IMR-90 (cell line): Measurements from ENCODE around the gene ZNF407. TPM values are rescaled to one million over a fixed set of nuclear protein-coding genes. Genes with fewer than 3 reads are reported as not detected.

Experiments used
- ATAC-seq: fragments of 200-7000 bp; cut with Tn5 transposase; 2 replicates; pipeline ENCODE4 v1.9.1; 2020; ENCODE audit warnings: low read depth, mild to moderate bottlenecking, moderate library complexity
- BruUV-seq: library from RNA; stranded (reverse); fragments of 400-500 nt; replicated peaks from 2 replicates; lab custom pipeline; 2021; lab: Mats Ljungman, UMichigan
- CTCF ChIA-PET: fragments of 300-600 bp; formaldehyde crosslinking; extraction: SDS; loops from one replicate; lab custom pipeline; 2021; ENCODE audit warnings: antibody characterized with exemption; lab: Yijun Ruan, JAX
- POLR2A ChIA-PET: fragments of 300-600 bp; sonication (Branson Sonifier 250); formaldehyde crosslinking; loops from one replicate; lab custom pipeline; 2022; ENCODE audit warnings: antibody characterized with exemption; ENCODE audit not compliant: unreplicated experiment; lab: Charles Lee
- DNase-seq: peaks from one replicate; pipeline ENCODE4 v3.0.0; 2013
- H2AFZ ChIP-seq: replicated peaks from 2 replicates; pipeline ENCODE3; 2013; ENCODE audit warnings: low read length, mild to moderate bottlenecking; ENCODE audit not compliant: poor library complexity
- H2AK5ac ChIP-seq: 2 replicates; pipeline ENCODE4 v1.6.1; 2013; ENCODE audit warnings: low read depth, low read length, inconsistent platforms
- H2AK9ac ChIP-seq: replicated peaks from 2 replicates; pipeline ENCODE3; 2013; ENCODE audit warnings: mild to moderate bottlenecking, low read depth, low read length, moderate library complexity; ENCODE audit not compliant: poor library complexity
- H2BK120ac ChIP-seq: 2 replicates; pipeline ENCODE4 v1.6.1; 2013; ENCODE audit warnings: low read depth, low read length, inconsistent platforms
- H2BK15ac ChIP-seq: 3 replicates; pipeline ENCODE4 v1.6.1; 2013; ENCODE audit warnings: low read depth, low read length, inconsistent platforms
- H2BK20ac ChIP-seq: 2 replicates; pipeline ENCODE4 v1.6.1; 2013; ENCODE audit warnings: low read depth, mild to moderate bottlenecking, inconsistent platforms, low read length, moderate library complexity
- H2BK5ac ChIP-seq: 2 replicates; pipeline ENCODE4 v1.6.1; 2013; ENCODE audit warnings: mild to moderate bottlenecking, low read depth, low read length, inconsistent platforms; ENCODE audit not compliant: poor library complexity, severe bottlenecking
- H3K14ac ChIP-seq: replicated peaks from 2 replicates; pipeline ENCODE4 v1.6.1; 2013; ENCODE audit warnings: low read depth, low read length, inconsistent platforms
- H3K18ac ChIP-seq: 2 replicates; pipeline ENCODE4 v1.6.1; 2013; ENCODE audit warnings: low read depth, low read length, control low read depth
- H3K23ac ChIP-seq: 2 replicates; pipeline ENCODE4 v1.6.1; 2013; ENCODE audit warnings: low read depth, low read length, inconsistent platforms
- H3K27ac ChIP-seq: 2 replicates; pipeline ENCODE4 v1.5.1; 2013; ENCODE audit warnings: mild to moderate bottlenecking, control low read depth, low read length; ENCODE audit not compliant: insufficient read depth
- H3K27me3 ChIP-seq: 2 replicates; pipeline ENCODE4 v1.6.1; 2013; ENCODE audit warnings: low read length; ENCODE audit not compliant: control insufficient read depth, insufficient read depth
- H3K36me3 ChIP-seq: 2 replicates; pipeline ENCODE4 v1.6.1; 2013; ENCODE audit warnings: low read length, mixed read lengths; ENCODE audit not compliant: control insufficient read depth, insufficient read depth
- H3K4ac ChIP-seq: 2 replicates; pipeline ENCODE4 v1.6.1; 2013; ENCODE audit warnings: low read depth, low read length, inconsistent platforms
- H3K4me1 ChIP-seq: 2 replicates; pipeline ENCODE4 v1.6.1; 2013; ENCODE audit warnings: low read length, mixed read lengths; ENCODE audit not compliant: control insufficient read depth, insufficient read depth
- H3K4me2 ChIP-seq: 2 replicates; pipeline ENCODE4 v1.6.1; 2013; ENCODE audit warnings: low read depth, mild to moderate bottlenecking, control low read depth, low read length, moderate library complexity
- H3K4me3 ChIP-seq: 2 replicates; pipeline ENCODE4 v1.5.1; 2013; ENCODE audit warnings: low read depth, mild to moderate bottlenecking, control low read depth, low read length, moderate library complexity; ENCODE audit not compliant: insufficient read depth
- H3K56ac ChIP-seq: 2 replicates; pipeline ENCODE4 v1.6.1; 2013; ENCODE audit warnings: low read length, inconsistent platforms; ENCODE audit not compliant: insufficient read depth; ENCODE audit errors: extremely low read depth
- H3K79me1 ChIP-seq, 2 experiments: 2 replicates each; pipeline ENCODE4 v1.6.1; 2013; ENCODE audit warnings: low read length in 2 of 2, inconsistent platforms in 1 of 2, low read depth in 1 of 2
- H3K9ac ChIP-seq: 2 replicates; pipeline ENCODE4 v1.6.1; 2013; ENCODE audit warnings: low read depth, low read length, control low read depth
- H3K9me1 ChIP-seq: 2 replicates; pipeline ENCODE4 v1.6.1; 2013; ENCODE audit warnings: low read length, inconsistent platforms; ENCODE audit not compliant: insufficient read depth
- H3K9me3 ChIP-seq: 2 replicates; pipeline ENCODE4 v1.6.1; 2013; ENCODE audit warnings: low read length; ENCODE audit not compliant: control insufficient read depth, insufficient read depth
- H4K20me1 ChIP-seq: 2 replicates; pipeline ENCODE4 v1.6.1; 2013; ENCODE audit warnings: low read length, inconsistent platforms; ENCODE audit not compliant: insufficient read depth
- H4K5ac ChIP-seq: 2 replicates; pipeline ENCODE4 v1.6.1; 2013; ENCODE audit warnings: mild to moderate bottlenecking, low read depth, low read length, control low read depth
- H4K8ac ChIP-seq, 2 experiments: 2 replicates each; pipeline ENCODE4 v1.6.1; 2013; ENCODE audit warnings: low read depth in 2 of 2, low read length in 2 of 2, control low read depth in 1 of 2, inconsistent platforms in 1 of 2
- H4K91ac ChIP-seq: 2 replicates; pipeline ENCODE4 v1.6.1; 2013; ENCODE audit warnings: low read depth, low read length, inconsistent platforms; ENCODE audit not compliant: insufficient read depth
- BHLHE40 ChIP-seq: fragments of 150-350 bp; IDR thresholded peaks from 2 replicates; pipeline ENCODE4 v1.6.1; 2016; ENCODE audit warnings: mild to moderate bottlenecking, low read depth, low read length
- CEBPB ChIP-seq: IDR thresholded peaks from 2 replicates; pipeline ENCODE4 v1.6.1; 2012; ENCODE audit warnings: low read depth, low read length, improper control_type of control experiment
- CHD1 ChIP-seq: IDR thresholded peaks from 2 replicates; pipeline ENCODE4 v1.6.1; 2012; ENCODE audit warnings: low read depth, low read length, improper control_type of control experiment
- CTCF ChIP-seq: conservative IDR thresholded peaks from 2 replicates; pipeline ENCODE4 v1.5.1; 2012; ENCODE audit warnings: mild to moderate bottlenecking, low read depth, low read length, improper control_type of control experiment
- ELK1 ChIP-seq: fragments of 150-350 bp; IDR thresholded peaks from 2 replicates; pipeline ENCODE4 v1.6.1; 2016; ENCODE audit warnings: low read depth, mild to moderate bottlenecking, low read length, moderate library complexity, borderline replicate concordance
- FOS ChIP-seq: fragments of 150-350 bp; IDR thresholded peaks from 2 replicates; pipeline ENCODE4 v1.6.1; 2016; ENCODE audit warnings: low read depth, low read length
- MAFK ChIP-seq: IDR thresholded peaks from 2 replicates; pipeline ENCODE4 v1.6.1; 2012; ENCODE audit warnings: low read depth, low read length, improper control_type of control experiment
- MAZ ChIP-seq: IDR thresholded peaks from 2 replicates; pipeline ENCODE4 v1.6.1; 2012; ENCODE audit warnings: low read depth, mild to moderate bottlenecking, low read length, improper control_type of control experiment, moderate library complexity, borderline replicate concordance
- MXI1 ChIP-seq: IDR thresholded peaks from 2 replicates; pipeline ENCODE4 v1.6.1; 2012; ENCODE audit warnings: low read depth, mild to moderate bottlenecking, low read length, moderate library complexity, borderline replicate concordance
- NFE2L2 ChIP-seq: fragments of 150-350 bp; IDR thresholded peaks from 2 replicates; pipeline ENCODE4 v1.6.1; 2016; ENCODE audit warnings: low read depth, mild to moderate bottlenecking, low read length
- POLR2A ChIP-seq: IDR thresholded peaks from 2 replicates; pipeline ENCODE4 v1.6.1; 2012; ENCODE audit warnings: mild to moderate bottlenecking, low read depth, low read length
- RAD21 ChIP-seq: IDR thresholded peaks from 2 replicates; pipeline ENCODE4 v1.6.1; 2012; ENCODE audit warnings: low read length, improper control_type of control experiment
- RCOR1 ChIP-seq: IDR thresholded peaks from 2 replicates; pipeline ENCODE4 v1.6.1; 2012; ENCODE audit warnings: mild to moderate bottlenecking, low read length, improper control_type of control experiment; ENCODE audit not compliant: insufficient replicate concordance
- RFX5 ChIP-seq: IDR thresholded peaks from 2 replicates; pipeline ENCODE4 v1.8.0; 2012; ENCODE audit warnings: low read depth, mild to moderate bottlenecking, low read length, moderate library complexity
- SMC3 ChIP-seq: fragments of 150-350 bp; IDR thresholded peaks from 2 replicates; pipeline ENCODE4 v1.6.1; 2016; ENCODE audit warnings: low read depth, mild to moderate bottlenecking, antibody characterized with exemption, low read length, moderate library complexity
- USF2 ChIP-seq: fragments of 150-350 bp; IDR thresholded peaks from 2 replicates; pipeline ENCODE4 v1.6.1; 2017; ENCODE audit warnings: mild to moderate bottlenecking, antibody characterized with exemption, low read length, low read depth
- WGBS, 2 experiments: methylation state at CpG; one replicate each; pipeline versions ENCODE4 v1.1.5 to v1.1.7; 2013; ENCODE audit warnings: missing lambda C conversion rate in 2 of 2; ENCODE audit not compliant: insufficient read length in 1 of 2; ENCODE audit errors: extremely low coverage in 2 of 2; 5-methylcytosine and 5-hydroxymethylcytosine counted together
- dilution Hi-C: fragments of 300-500 bp; cut with HindIII; formaldehyde crosslinking; loops from one replicate; pipeline ENCODE4 v1.14.3; 2018; ENCODE audit warnings: low sequenced_read_pairs; ENCODE audit not compliant: unreplicated experiment
- in situ Hi-C: fragments of 300-500 bp; cut with MboI; formaldehyde crosslinking; loops from 3 replicates; pipeline ENCODE4 v1.14.3; 2019; ENCODE audit warnings: low sequenced_read_pairs, inconsistent platforms, mixed read lengths
- intact Hi-C: fragments of 100-400 bp; cut with micrococcal nuclease; formaldehyde crosslinking; loops from 2 replicates; pipeline ENCODE4 v1.10.0; 2022
- polyA plus RNA-seq, 3 experiments: library from polyadenylated mRNA; depleted of rRNA; stranded (reverse); fragments of >200 nt; gene quantifications; 2 replicates each; pipeline ENCODE4 v1.2.3, GENCODE V29; 2012; ENCODE audit warnings: low replicate concordance in 1 of 3
- total RNA-seq: library from RNA; depleted of rRNA; stranded (reverse); fragments of >200 nt; gene quantifications from 2 replicates; pipeline ENCODE4 v1.2.3, GENCODE V29; 2012

ZNF407 gene
- total and polyA plus RNA-seq, 2 of the 4 experiments (the other 2 are of a cell fraction): 3.1 to 20.1 TPM

GRCh38 chr18:74806073-74806472, 208.4 kb downstream of the ZNF407 start:
- no TSS peak for BruUV-seq
- Histone ChIP-seq H3K9me3 (no peaks in the 10 kb centered on the region), H4K20me1 (no peaks in the 10 kb centered on the region), H2BK15ac (peak overlapping the region; percentile 7; the same call in 1 of the 3 replicates), H2AK5ac (peak overlapping the region; percentile 81; the same call in 1 of the 2 replicates), H3K36me3 (0 out of 2 replicates have a peak, but pooled peaks cover 1% of the 10 kb centered on the region), H3K23ac (peak overlapping the region; percentile 73; the same call in 1 of the 2 replicates), H3K4me1 (peaks cover 11% of the 10 kb centered on the region), H2BK20ac (peak overlapping the region; percentile 76), H3K27ac (peak overlapping the region; percentile 45; the same call in 1 of the 2 replicates), H4K5ac (peak overlapping the region; percentile 85), H3K27me3 (no peaks in the 10 kb centered on the region), H3K4me2 (peak overlapping the region; percentile 99), H2AFZ (no peak overlapping the region), H2BK120ac (peak overlapping the region; percentile 78), H2AK9ac (no peak overlapping the region), H4K8ac (peak overlapping the region in 1 of 2 experiments; percentile 80; a peak in 2 of 4 replicates), H3K9ac (peak overlapping the region; percentile 32; the same call in 1 of the 2 replicates), H3K4ac (peak overlapping the region; percentile 88), H4K91ac (peak overlapping the region; percentile 64; the same call in 1 of the 2 replicates), H3K18ac (peak overlapping the region; percentile 98; the same call in 1 of the 2 replicates), H3K9me1 (peaks cover 8% of the 10 kb centered on the region), H3K79me1 (peaks cover 0 to 8% of the 10 kb centered on the region in 2 experiments; a peak in 1 of 4 replicates), H3K14ac (peak overlapping the region; percentile 87), H3K4me3 (peak overlapping the region; percentile 18; the same call in 1 of the 2 replicates), H2BK5ac (peak overlapping the region; percentile 73), H3K56ac (peak overlapping the region; percentile 61; the same call in 1 of the 2 replicates)
- ChIA-PET CTCF (interaction anchor here (0.8 to 1.2 kb wide), 2 partner anchors 10 to 13 kb away, joined by 3 read pairs; no protein-coding TSS in a partner anchor), POLR2A (no interaction called here)
- TF ChIP-seq CHD1: no peak
- TF ChIP-seq RCOR1: no peak
- no peak for TF ChIP-seq SMC3
- TF ChIP-seq MAZ: no peak
- no peak for TF ChIP-seq MXI1
- TF ChIP-seq CEBPB: no peak
- no peak for TF ChIP-seq BHLHE40
- no peak for TF ChIP-seq POLR2A
- no peak for TF ChIP-seq RFX5
- no peak for TF ChIP-seq NFE2L2
- no peak for TF ChIP-seq RAD21
- no peak for TF ChIP-seq ELK1
- no peak for TF ChIP-seq MAFK
- no peak for TF ChIP-seq FOS
- TF ChIP-seq CTCF: no peak
- TF ChIP-seq USF2: no peak
- DNase-seq (no peak), ATAC-seq (no peak)
- no CpG with 5 or more reads among the region's 6 CpGs for WGBS, 2 experiments
- intact Hi-C loops: no loop called here
- in situ Hi-C loops: no loop called here
- dilution Hi-C loops: no loop called here
